SK-N-SH (cell line): ENCODE results near the gene TAF5L. TPM values are rescaled to one million over a fixed set of nuclear protein-coding genes. Genes with fewer than 3 reads are reported as not detected.
A peak's percentile ranks its signal among the peaks of the same experiment; 100 is the strongest.

ENCODE experiments used
- CTCF ChIA-PET: fragments of 300-600, 350-600 bp; formaldehyde crosslinking; extraction: SDS; loops from one replicate; lab custom pipeline; 2021; lab: Yijun Ruan, JAX
- POLR2A ChIA-PET: fragments of 350-600 bp; sonication (Branson Sonifier 250); formaldehyde crosslinking; extraction: SDS; loops from one replicate; lab custom pipeline; 2020; ENCODE audit warnings: antibody characterized with exemption, inconsistent platforms; lab: Yijun Ruan, JAX
- DNase-seq: peaks from one replicate; pipeline ENCODE4 v3.0.0; 2012
- H2AFZ ChIP-seq: fragments of 200-600 bp; sonication (generic); 2 replicates; pipeline ENCODE4 v1.8.1; 2016; ENCODE audit warnings: antibody characterized with exemption, mild to moderate bottlenecking, low read depth
- H3F3A ChIP-seq: fragments of 200-600 bp; sonication (generic); replicated peaks from 2 replicates; pipeline ENCODE3; 2016; ENCODE audit warnings: antibody characterized with exemption, mild to moderate bottlenecking; ENCODE audit not compliant: insufficient read depth
- H3K27ac ChIP-seq, 2 experiments: fragments of 200-500 bp in 1 of 2; fragments of 200-600 bp in 1 of 2; sonication (Bioruptor generic) in 1 of 2; sonication (generic), shearing (Covaris generic) in 1 of 2; 2 replicates each; pipeline versions ENCODE4 v1.5.1 to v1.6.1; 2014 to 2016; ENCODE audit warnings: low read depth in 2 of 2, inconsistent platforms in 1 of 2, low read length in 1 of 2, mild to moderate bottlenecking in 1 of 2, mixed read lengths in 1 of 2
- H3K27me3 ChIP-seq: fragments of 200-600 bp; sonication (generic), shearing (Covaris generic); 2 replicates; pipeline ENCODE4 v1.6.1; 2016; ENCODE audit warnings: mixed run types; ENCODE audit not compliant: insufficient read depth
- H3K36me3 ChIP-seq, 2 experiments: fragments of 200-500 bp in 1 of 2; fragments of 200-600 bp in 1 of 2; sonication (Bioruptor generic) in 1 of 2; sonication (generic) in 1 of 2; replicated peaks in 1 of 2; 2 replicates each; pipeline versions ENCODE3 to v1.5.1; 2014 to 2016; ENCODE audit warnings: low read length in 1 of 2, mild to moderate bottlenecking in 1 of 2; ENCODE audit not compliant: insufficient read depth in 2 of 2, control insufficient read depth in 1 of 2
- H3K4me1 ChIP-seq, 2 experiments: fragments of 200-500 bp in 1 of 2; fragments of 200-600 bp in 1 of 2; sonication (Bioruptor generic) in 1 of 2; sonication (generic), shearing (Covaris generic) in 1 of 2; 2 replicates each; pipeline versions ENCODE4 v1.5.1 to v1.6.1; 2014 to 2016; ENCODE audit warnings: low read depth in 1 of 2, low read length in 1 of 2, mixed run types in 1 of 2; ENCODE audit not compliant: insufficient read depth in 2 of 2, control insufficient read depth in 1 of 2
- H3K4me2 ChIP-seq: fragments of 200-600 bp; sonication (generic), shearing (Covaris generic); 2 replicates; pipeline ENCODE4 v1.6.1; 2017; ENCODE audit warnings: mixed run types
- H3K4me3 ChIP-seq, 2 experiments: fragments of 200-500 bp in 1 of 2; fragments of 200-600 bp in 1 of 2; sonication (Bioruptor generic) in 1 of 2; sonication (generic), shearing (Covaris generic) in 1 of 2; 2 replicates each; pipeline versions ENCODE4 v1.5.1 to v1.8.1; 2014 to 2016; ENCODE audit warnings: low read depth in 2 of 2, inconsistent platforms in 1 of 2, low read length in 1 of 2, mild to moderate bottlenecking in 1 of 2, mixed read lengths in 1 of 2, moderate library complexity in 1 of 2
- H3K79me2 ChIP-seq: fragments of 200-600 bp; sonication (generic); 2 replicates; pipeline ENCODE4 v1.8.1; 2017; ENCODE audit warnings: mild to moderate bottlenecking; ENCODE audit not compliant: insufficient read depth
- H3K9ac ChIP-seq: fragments of 200-600 bp; sonication (generic); 2 replicates; pipeline ENCODE4 v1.6.1; 2017; ENCODE audit warnings: mixed run types
- H3K9me2 ChIP-seq: fragments of 200-600 bp; sonication (generic); 2 replicates; pipeline ENCODE4 v1.6.1; 2017; ENCODE audit warnings: mixed run types
- H3K9me3 ChIP-seq: fragments of 200-600 bp; sonication (generic); 2 replicates; pipeline ENCODE4 v1.6.1; 2017; ENCODE audit warnings: mixed run types, mild to moderate bottlenecking, moderate library complexity
- H4K20me1 ChIP-seq: fragments of 200-600 bp; sonication (generic); 2 replicates; pipeline ENCODE4 v1.6.1; 2017; ENCODE audit warnings: mild to moderate bottlenecking, mixed run types; ENCODE audit not compliant: insufficient read depth
- FOXM1 ChIP-seq: IDR thresholded peaks from 2 replicates; pipeline ENCODE4 v1.4.0; 2012; ENCODE audit warnings: low read depth, mild to moderate bottlenecking
- GABPA ChIP-seq: IDR thresholded peaks from 2 replicates; pipeline ENCODE4 v1.4.0; 2012; ENCODE audit warnings: low read depth, mild to moderate bottlenecking
- IRF3 ChIP-seq: fragments of 150-350 bp; IDR thresholded peaks from 2 replicates; pipeline ENCODE4 v1.6.1; 2016; ENCODE audit warnings: mild to moderate bottlenecking, low read depth, low read length
- MAX ChIP-seq: IDR thresholded peaks from 2 replicates; pipeline ENCODE4 v1.4.0; 2012; ENCODE audit warnings: low read depth
- NRF1 ChIP-seq: IDR thresholded peaks from 2 replicates; pipeline ENCODE4 v1.6.1; 2012; ENCODE audit warnings: low read depth, mild to moderate bottlenecking, low read length
- PBX3 ChIP-seq: IDR thresholded peaks from 2 replicates; pipeline ENCODE4; 2012
- POLR2AphosphoS5 ChIP-seq: IDR thresholded peaks from 2 replicates; pipeline ENCODE4 v1.6.1; 2012; ENCODE audit warnings: low read depth, low read length
- SIN3A ChIP-seq: IDR thresholded peaks from 2 replicates; pipeline ENCODE4 v1.6.1; 2012; ENCODE audit warnings: low read depth, mild to moderate bottlenecking, low read length, moderate library complexity, borderline replicate concordance
- USF2 ChIP-seq: fragments of 150-350 bp; IDR thresholded peaks from 2 replicates; pipeline ENCODE4 v1.6.1; 2017; ENCODE audit warnings: antibody characterized with exemption, low read length, low read depth, borderline replicate concordance
- ZBTB33 ChIP-seq: IDR thresholded peaks from 2 replicates; pipeline ENCODE4 v1.4.0; 2012; ENCODE audit warnings: low read depth, borderline replicate concordance
- WGBS: methylation state at CpG from one replicate; pipeline ENCODE4 v1.1.6; 2017; ENCODE audit warnings: low lambda C conversion rate; 5-methylcytosine and 5-hydroxymethylcytosine counted together
- polyA plus RNA-seq, 3 experiments: library from polyadenylated mRNA; depleted of rRNA; stranded (reverse); fragments of >200 nt; gene quantifications; 2 replicates each; pipeline ENCODE4 v1.2.3, GENCODE V29; 2012

Gene TAF5L
- polyA plus RNA-seq, 1 of the 3 experiments (the other 2 are of a cell fraction) = 17.1 TPM

GRCh38 chr1:229625071-229625914, 629 bp downstream of the TAF5L start:
- 3% methylated on average over 29 of the region's 86 CpGs for WGBS
- peak overlapping the region; percentile 65; the same call in 1 of the 2 replicates for H2AFZ ChIP-seq
- ChIA-PET POLR2A (interaction anchor here (1.2 to 1.7 kb wide), 2 partner anchors 66 kb away, joined by 4 to 9 read pairs; partner anchors contain the start of gene ABCB10), CTCF (interaction anchor here (0.8 to 5.1 kb wide), 4 partner anchors 10 to 367 kb away, joined by 3 to 42 read pairs (median 5); partner anchors contain the start of gene ABCB10)
- H3F3A ChIP-seq = no peaks in the 10 kb centered on the region
- no peaks in the 10 kb centered on the region for H3K27me3 ChIP-seq
- H3K9ac ChIP-seq = peak overlapping the region; percentile 72; the same call in 1 of the 2 replicates
- DNase-seq = peak; percentile 94
- H3K4me1 ChIP-seq = peaks cover 5 to 22% of the 10 kb centered on the region in 2 experiments; a peak in 3 of 4 replicates
- TF ChIP-seq NRF1 (peak; percentile 44), FOXM1 (no peak), MAX (peak; percentile 12; the same call in 1 of the 2 replicates)
- peaks cover 49% of the 10 kb centered on the region for H4K20me1 ChIP-seq
- H3K79me2 ChIP-seq = peaks cover 91% of the 10 kb centered on the region
- H3K4me2 ChIP-seq = peak overlapping the region; percentile 80
- peak overlapping the region; percentile 43 to 84; a peak in 3 of 4 replicates for H3K27ac ChIP-seq
- peaks cover 0 to 11% of the 10 kb centered on the region in 2 experiments for H3K36me3 ChIP-seq
- peak overlapping the region; percentile 98 to 99 for H3K4me3 ChIP-seq
- H3K9me3 ChIP-seq = no peaks in the 10 kb centered on the region
- H3K9me2 ChIP-seq = no peaks in the 10 kb centered on the region

- peaks cover 91% of the 10 kb centered on the region for H3K79me2 ChIP-seq
- no peak for TF ChIP-seq SIN3A
- no peak for TF ChIP-seq ZBTB33
- TF ChIP-seq USF2 = no peak
- no peak for TF ChIP-seq FOXM1
- no peak for TF ChIP-seq PBX3
- no peak for TF ChIP-seq IRF3
- TF ChIP-seq GABPA = no peak
- no peak for TF ChIP-seq POLR2AphosphoS5
- H4K20me1 ChIP-seq = peaks cover 55% of the 10 kb centered on the region
- H2AFZ ChIP-seq = no peak overlapping the region
- peak overlapping the region; percentile 80 for H3K4me2 ChIP-seq
- ChIA-PET POLR2A (interaction anchor here (0.6 to 1.7 kb wide), 2 partner anchors 26 to 66 kb away, joined by 4 to 9 read pairs; partner anchors contain the start of gene ABCB10), CTCF (interaction anchor here (0.6 to 5.1 kb wide), 8 partner anchors 9 to 645 kb away, joined by 3 to 42 read pairs (median 4); partner anchors contain the start of gene ABCB10)
- peak overlapping the region; percentile 54; the same call in 1 of the 2 replicates for H3K9ac ChIP-seq
- peaks cover 0 to 6% of the 10 kb centered on the region in 2 experiments for H3K36me3 ChIP-seq
- H3K4me1 ChIP-seq = peaks cover 5 to 22% of the 10 kb centered on the region in 2 experiments; a peak in 3 of 4 replicates
- H3K4me3 ChIP-seq = peak overlapping the region; percentile 95 to 98
- no peaks in the 10 kb centered on the region for H3F3A ChIP-seq
- no peaks in the 10 kb centered on the region for H3K9me2 ChIP-seq
- no peaks in the 10 kb centered on the region for H3K9me3 ChIP-seq
- H3K27me3 ChIP-seq = no peaks in the 10 kb centered on the region
- WGBS = 57% methylated on average over 9 of the region's 9 CpGs
- DNase-seq = no peak
- no peak overlapping the region; a peak in 1 of 4 replicates for H3K27ac ChIP-seq
These were observed 1.3 kb downstream of the TAF5L start for GRCh38 chr1:229624521-229625070.
